ENCODE data around the gene TMEM62.

TMEM62 gene

DNA sequence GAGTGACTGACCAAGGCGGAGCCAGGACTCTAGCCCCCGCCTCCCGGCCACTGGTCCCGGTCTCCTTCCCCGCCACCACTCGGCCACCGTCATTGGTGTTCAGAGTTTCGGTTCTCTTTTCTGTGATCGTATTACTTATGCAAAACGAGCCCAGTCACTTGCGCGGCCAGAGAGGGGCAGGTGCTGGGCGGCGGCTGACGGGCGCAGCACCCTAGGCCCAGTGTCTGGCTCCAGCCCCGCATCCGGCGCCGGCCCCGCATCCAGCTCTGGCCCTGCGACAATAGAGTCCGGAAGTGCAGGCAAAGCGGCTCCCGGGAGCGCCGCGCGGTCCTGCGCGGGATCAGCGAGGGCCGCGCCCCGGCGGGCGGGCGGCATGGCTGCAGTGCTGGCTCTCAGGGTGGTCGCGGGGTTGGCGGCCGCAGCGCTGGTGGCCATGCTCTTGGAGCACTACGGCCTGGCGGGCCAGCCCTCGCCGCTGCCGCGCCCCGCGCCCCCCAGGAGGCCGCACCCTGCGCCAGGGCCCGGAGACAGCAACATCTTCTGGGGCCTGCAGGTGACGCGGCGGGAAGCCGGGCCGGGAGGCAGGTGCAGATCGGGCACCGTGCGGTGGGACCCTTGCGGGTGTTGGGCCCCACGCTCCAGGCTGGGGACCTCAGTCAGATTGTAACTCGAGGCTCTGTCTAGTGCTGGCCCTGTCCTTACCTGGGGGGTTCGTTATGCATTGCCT, at the start of gene TMEM62:
TMEM62 (plus strand) TSS at position 157 of the 727 bp plus-strand sequence; CDS start at position 374, 217 bp downstream.
- no peak for TF ChIP-seq Cebpa-rat (IDR thresholded peaks at IDR 0.05)
- H3K9me3 ChIP-seq, result peaks cover 15% of the 10 kb centered on the region

GRCh38 chr15:43085921-43086320, 47.5 kb upstream of the TMEM62 start:
- TF ChIP-seq Cebpa-rat (IDR thresholded peaks at IDR 0.05), result no peak
- H3K4me1 ChIP-seq, result no peaks in the 10 kb centered on the region
- no peak overlapping the region for H3K27ac ChIP-seq
- H3K36me3 ChIP-seq, result peaks cover 68% of the 10 kb centered on the region
- no peaks in the 10 kb centered on the region; the same call in 1 of the 2 replicates for H3K9me3 ChIP-seq
- H4K20me1 ChIP-seq, result peaks cover 27% of the 10 kb centered on the region
- no peaks in the 10 kb centered on the region for H3K27me3 ChIP-seq
- no peak overlapping the region for H3K4me2 ChIP-seq
- H3K4me3 ChIP-seq, result no peak overlapping the region
- no peak overlapping the region for H3K9ac ChIP-seq

More for the DNA sequence above, at the start of gene TMEM62:
- H3K4me1 ChIP-seq, result peaks cover 19% of the 10 kb centered on the region
- no peaks in the 10 kb centered on the region for H3K27me3 ChIP-seq
- peak within 1 kb of the TSS; percentile 82 for H3K27ac ChIP-seq
- H3K9ac ChIP-seq, result peak within 1 kb of the TSS; percentile 83
- H3K4me3 ChIP-seq, result peak within 1 kb of the TSS; percentile 82
- peak within 1 kb of the TSS; percentile 97 for H3K4me2 ChIP-seq
- no peaks in the 10 kb centered on the region; the same call in 1 of the 2 replicates for H4K20me1 ChIP-seq
- peaks cover 23% of the 10 kb centered on the region for H3K36me3 ChIP-seq

GRCh38 chr15:43086551-43086950, 46.8 kb upstream of the TMEM62 start:
- peaks cover 27% of the 10 kb centered on the region for H4K20me1 ChIP-seq
- H3K36me3 ChIP-seq, result peaks cover 68% of the 10 kb centered on the region
- no peak overlapping the region for H3K4me2 ChIP-seq
- H3K27me3 ChIP-seq, result no peaks in the 10 kb centered on the region
- H3K9me3 ChIP-seq, result no peaks in the 10 kb centered on the region
- no peaks in the 10 kb centered on the region for H3K4me1 ChIP-seq
- no peak overlapping the region for H3K4me3 ChIP-seq
- no peak for TF ChIP-seq Cebpa-rat (IDR thresholded peaks at IDR 0.05)
- no peak overlapping the region for H3K9ac ChIP-seq
- H3K27ac ChIP-seq, result no peak overlapping the region

- Histone ChIP-seq H3K36me3 (peaks cover 54% of the 10 kb centered on the region), H3K4me1 (0 out of 2 replicates have a peak, but pooled peaks cover 4% of the 10 kb centered on the region), H3K4me2 (no peak overlapping the region), H3K9me3 (no peaks in the 10 kb centered on the region), H3K27me3 (no peaks in the 10 kb centered on the region), H3K4me3 (no peak overlapping the region), H3K27ac (no peak overlapping the region), H4K20me1 (peaks cover 54% of the 10 kb centered on the region), H3K9ac (no peak overlapping the region)
- no peak for TF ChIP-seq Cebpa-rat (IDR thresholded peaks at IDR 0.05)
These were observed 41.5 kb upstream of the TMEM62 start for GRCh38 chr15:43091859-43092258.

GRCh38 chr15:43093026-43093425, 40.4 kb upstream of the TMEM62 start:
- Histone ChIP-seq H3K4me1 (0 out of 2 replicates have a peak, but pooled peaks cover 4% of the 10 kb centered on the region), H4K20me1 (peaks cover 59% of the 10 kb centered on the region), H3K36me3 (peaks cover 61% of the 10 kb centered on the region), H3K4me2 (no peak overlapping the region), H3K4me3 (no peak overlapping the region), H3K27ac (no peak overlapping the region), H3K9me3 (no peaks in the 10 kb centered on the region), H3K9ac (no peak overlapping the region), H3K27me3 (no peaks in the 10 kb centered on the region)
- no peak for TF ChIP-seq Cebpa-rat (IDR thresholded peaks at IDR 0.05)

DNA sequence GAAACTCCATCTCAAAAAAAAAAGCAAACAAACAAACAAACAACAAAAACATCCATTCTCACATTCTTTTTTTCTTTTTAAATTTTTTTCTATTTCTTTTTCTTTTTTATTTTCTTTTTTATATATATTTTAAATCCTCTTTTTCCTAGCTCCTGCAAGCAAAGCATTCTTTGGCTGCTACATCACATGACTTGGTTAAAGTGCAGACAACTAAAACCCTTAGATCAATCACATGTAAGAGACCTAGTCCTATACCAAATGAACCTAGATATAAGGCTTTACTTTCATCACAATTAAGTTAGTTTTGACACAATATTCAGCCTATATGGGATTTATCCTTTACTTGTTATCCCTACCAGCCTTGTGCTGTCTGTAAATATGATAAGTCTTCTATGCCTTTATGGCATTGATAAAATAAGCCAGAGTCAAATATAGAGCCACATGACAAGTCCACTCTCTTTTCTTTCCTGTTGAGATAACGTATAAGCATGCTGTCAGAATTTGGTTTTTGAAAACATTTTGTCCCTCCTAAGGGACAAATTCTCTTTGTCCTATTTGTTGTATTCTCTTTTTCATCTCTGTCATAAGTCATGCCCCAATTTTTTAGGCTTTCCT, 38.9 kb upstream of the TMEM62 start:
- Histone ChIP-seq H3K9me3 (no peaks in the 10 kb centered on the region), H3K9ac (no peak overlapping the region), H3K27ac (no peak overlapping the region), H3K27me3 (no peaks in the 10 kb centered on the region), H3K4me2 (no peak overlapping the region), H3K4me3 (no peak overlapping the region), H3K4me1 (0 out of 2 replicates have a peak, but pooled peaks cover 4% of the 10 kb centered on the region), H4K20me1 (peaks cover 63% of the 10 kb centered on the region), H3K36me3 (peaks cover 60% of the 10 kb centered on the region)
- TF ChIP-seq Cebpa-rat (IDR thresholded peaks at IDR 0.05), result no peak

- peaks cover 64% of the 10 kb centered on the region for H3K36me3 ChIP-seq
- TF ChIP-seq Cebpa-rat (IDR thresholded peaks at IDR 0.05), result no peak
- 0 out of 2 replicates have a peak, but pooled peaks cover 4% of the 10 kb centered on the region for H3K4me1 ChIP-seq
- peaks cover 68% of the 10 kb centered on the region for H4K20me1 ChIP-seq
- no peaks in the 10 kb centered on the region for H3K9me3 ChIP-seq
- no peak overlapping the region for H3K4me3 ChIP-seq
- H3K27me3 ChIP-seq, result no peaks in the 10 kb centered on the region
- no peak overlapping the region for H3K9ac ChIP-seq
- H3K4me2 ChIP-seq, result no peak overlapping the region
- no peak overlapping the region for H3K27ac ChIP-seq
These were observed 38.1 kb upstream of the TMEM62 start for GRCh38 chr15:43095243-43095642.

GRCh38 chr15:43095708-43096347, 37.6 kb upstream of the TMEM62 start:
- Histone ChIP-seq H3K9ac (no peak overlapping the region), H3K27ac (no peak overlapping the region), H3K4me2 (no peak overlapping the region), H4K20me1 (peaks cover 72% of the 10 kb centered on the region), H3K9me3 (no peaks in the 10 kb centered on the region), H3K4me1 (0 out of 2 replicates have a peak, but pooled peaks cover 4% of the 10 kb centered on the region), H3K27me3 (no peaks in the 10 kb centered on the region), H3K4me3 (no peak overlapping the region), H3K36me3 (peaks cover 69% of the 10 kb centered on the region)
- TF ChIP-seq Cebpa-rat (IDR thresholded peaks at IDR 0.05), result no peak

- Histone ChIP-seq H3K4me2 (no peak overlapping the region), H3K9me3 (no peaks in the 10 kb centered on the region), H3K27ac (no peak overlapping the region), H3K4me1 (0 out of 2 replicates have a peak, but pooled peaks cover 4% of the 10 kb centered on the region), H3K9ac (no peak overlapping the region), H3K36me3 (peaks cover 69% of the 10 kb centered on the region), H4K20me1 (peaks cover 78% of the 10 kb centered on the region), H3K4me3 (no peak overlapping the region), H3K27me3 (no peaks in the 10 kb centered on the region)
- no peak for TF ChIP-seq Cebpa-rat (IDR thresholded peaks at IDR 0.05)
These were observed 37.0 kb upstream of the TMEM62 start for GRCh38 chr15:43096411-43096810.

All from BLaER1 (cell line).